Measurements from ENCODE around the gene RTP1.

DNA sequence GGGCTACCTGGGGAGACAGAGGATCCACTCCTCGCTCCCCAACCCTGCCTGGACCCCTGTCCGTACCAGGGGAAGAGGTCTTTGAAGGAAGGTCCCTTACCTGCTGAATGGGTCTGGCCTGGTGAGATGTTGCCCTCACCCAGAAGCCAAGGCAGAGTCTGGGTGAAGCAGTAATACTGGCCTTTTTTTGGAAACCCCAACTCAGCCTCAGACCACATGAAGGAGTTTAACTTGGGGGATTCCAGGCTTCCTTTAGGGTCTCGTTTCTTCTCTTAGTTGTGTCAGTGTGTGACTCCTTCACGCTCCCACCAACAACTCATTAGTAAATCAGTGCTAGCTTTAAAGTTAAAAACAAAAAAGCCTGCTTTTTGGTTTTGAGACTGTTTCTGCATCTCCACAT, 45.6 kb downstream of the RTP1 start:
- TF ChIP-seq RAD21 (IDR thresholded peaks at IDR 0.05; ENCODE audit: low read depth) (no peak), TAF1 (IDR thresholded peaks at IDR 0.05; ENCODE audit: low read depth) (no peak), EP300 (IDR thresholded peaks at IDR 0.05; ENCODE audit: borderline replicate concordance) (no peak), TCF12 (IDR thresholded peaks at IDR 0.05; ENCODE audit: low read depth) (no peak)
- TF ChIP-seq, protein P1, sequence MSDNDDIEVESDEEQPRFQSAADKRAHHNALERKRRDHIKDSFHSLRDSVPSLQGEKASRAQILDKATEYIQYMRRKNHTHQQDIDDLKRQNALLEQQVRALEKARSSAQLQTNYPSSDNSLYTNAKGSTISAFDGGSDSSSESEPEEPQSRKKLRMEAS (IDR thresholded peaks at IDR 0.05) = no peak
